HG02678 (cell line): ENCODE results near the gene ANKRD13C.
A peak's percentile ranks its signal among the peaks of the same experiment; 100 is the strongest.
"Not testable (repeated sequence)": the region's sequence is repeated elsewhere in the genome, so short reads cannot be mapped to it uniquely, and the experiment has no call there.

Experiments
- ATAC-seq: cut with Tn5 transposase; IDR thresholded peaks from one replicate; pipeline ENCODE4 v1.9.1; 2021; ENCODE audit warnings: mild to moderate bottlenecking, moderate library complexity; ENCODE audit not compliant: unreplicated experiment

The ANKRD13C gene

GRCh38 chr1:70360321-70360720 lies 5.8 kb upstream of the ANKRD13C start:
- ATAC-seq: no peak

- ATAC-seq: peak; percentile 31
Measured at GRCh38 chr1:70358921-70359564, 4.5 kb upstream of the ANKRD13C start.

GRCh38 chr1:70355920-70356319 lies 1.4 kb upstream of the ANKRD13C start:
- ATAC-seq: no peak

GRCh38 chr1:70355111-70355407 lies 537 bp upstream of the ANKRD13C start:
- ATAC-seq: no peak

- ATAC-seq: peak; percentile 23
Measured at GRCh38 chr1:70353601-70354331, 756 bp downstream of the ANKRD13C start.

GRCh38 chr1:70353044-70353443 lies 1.5 kb downstream of the ANKRD13C start:
- ATAC-seq: no peak

- ATAC-seq: not testable (repeated sequence)
Measured at GRCh38 chr1:70349799-70350198, 4.7 kb downstream of the ANKRD13C start.

- no peak for ATAC-seq
Measured at GRCh38 chr1:70348399-70349165, 5.9 kb downstream of the ANKRD13C start.

- not testable (repeated sequence) for ATAC-seq
Measured at GRCh38 chr1:70339644-70340043, 14.9 kb downstream of the ANKRD13C start.

GRCh38 chr1:70336050-70336449 lies 18.5 kb downstream of the ANKRD13C start:
- ATAC-seq: no peak

- no peak for ATAC-seq
Measured at GRCh38 chr1:70334436-70334835, 20.1 kb downstream of the ANKRD13C start.

GRCh38 chr1:70333245-70333644 lies 21.3 kb downstream of the ANKRD13C start:
- ATAC-seq: no peak

- ATAC-seq: no peak
Measured at GRCh38 chr1:70331962-70332361, 22.6 kb downstream of the ANKRD13C start.

- no peak for ATAC-seq
Measured at GRCh38 chr1:70327306-70328076, 27.0 kb downstream of the ANKRD13C start.

GRCh38 chr1:70324683-70325082 lies 29.8 kb downstream of the ANKRD13C start:
- no peak for ATAC-seq

- no peak for ATAC-seq
Measured at GRCh38 chr1:70319750-70320149, 34.8 kb downstream of the ANKRD13C start.

- no peak for ATAC-seq
Measured at GRCh38 chr1:70318191-70318590, 36.3 kb downstream of the ANKRD13C start.

GRCh38 chr1:70317087-70317486 lies 37.4 kb downstream of the ANKRD13C start:
- ATAC-seq: no peak

- ATAC-seq: no peak
Measured at GRCh38 chr1:70315782-70316181, 38.7 kb downstream of the ANKRD13C start.

GRCh38 chr1:70314706-70315304 lies 39.7 kb downstream of the ANKRD13C start:
- no peak for ATAC-seq

- no peak for ATAC-seq
Measured at GRCh38 chr1:70311369-70311768, 43.2 kb downstream of the ANKRD13C start.
